ENCODE results near the gene CELF5. TPM values are rescaled to one million over a fixed set of nuclear protein-coding genes. Genes with fewer than 3 reads are reported as not detected.

Gene CELF5
- total RNA-seq, 1 donor from 2014 or later, result 1.7 TPM

DNA sequence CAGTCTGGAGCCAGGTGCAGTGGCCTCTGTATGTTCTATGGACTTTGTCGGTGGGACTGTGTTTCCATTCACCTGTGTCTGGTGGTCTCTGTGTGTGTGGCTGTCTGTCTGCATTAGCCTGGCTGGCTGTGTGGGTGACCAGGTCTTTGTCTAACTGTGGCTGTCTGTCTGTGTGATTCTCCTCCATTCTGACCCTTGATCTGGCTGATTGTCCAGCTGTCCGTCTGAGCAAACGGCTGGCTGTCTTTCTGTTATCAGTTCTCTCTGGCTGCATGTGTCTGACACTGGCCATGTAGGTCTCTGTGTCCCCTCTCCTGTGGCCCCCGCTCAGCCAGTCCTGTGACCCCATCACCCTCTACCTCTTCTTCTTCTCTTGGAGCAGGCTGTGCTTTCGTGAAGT lies 53.2 kb downstream of the CELF5 start:
- DNase-seq (ENCODE audit: low spot score, unreplicated experiment), result no peak
- TF ChIP-seq, protein P1, sequence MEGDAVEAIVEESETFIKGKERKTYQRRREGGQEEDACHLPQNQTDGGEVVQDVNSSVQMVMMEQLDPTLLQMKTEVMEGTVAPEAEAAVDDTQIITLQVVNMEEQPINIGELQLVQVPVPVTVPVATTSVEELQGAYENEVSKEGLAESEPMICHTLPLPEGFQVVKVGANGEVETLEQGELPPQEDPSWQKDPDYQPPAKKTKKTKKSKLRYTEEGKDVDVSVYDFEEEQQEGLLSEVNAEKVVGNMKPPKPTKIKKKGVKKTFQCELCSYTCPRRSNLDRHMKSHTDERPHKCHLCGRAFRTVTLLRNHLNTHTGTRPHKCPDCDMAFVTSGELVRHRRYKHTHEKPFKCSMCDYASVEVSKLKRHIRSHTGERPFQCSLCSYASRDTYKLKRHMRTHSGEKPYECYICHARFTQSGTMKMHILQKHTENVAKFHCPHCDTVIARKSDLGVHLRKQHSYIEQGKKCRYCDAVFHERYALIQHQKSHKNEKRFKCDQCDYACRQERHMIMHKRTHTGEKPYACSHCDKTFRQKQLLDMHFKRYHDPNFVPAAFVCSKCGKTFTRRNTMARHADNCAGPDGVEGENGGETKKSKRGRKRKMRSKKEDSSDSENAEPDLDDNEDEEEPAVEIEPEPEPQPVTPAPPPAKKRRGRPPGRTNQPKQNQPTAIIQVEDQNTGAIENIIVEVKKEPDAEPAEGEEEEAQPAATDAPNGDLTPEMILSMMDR (IDR thresholded peaks at IDR 0.05; ENCODE audit: unreplicated experiment), result no peak
- no peak overlapping the region for H3K4me3 Mint-ChIP-seq (ENCODE audit: low read depth)
- H3K9me3 Mint-ChIP-seq (ENCODE audit: low read depth), result no peaks in the 10 kb centered on the region
- no peaks in the 10 kb centered on the region for H3K36me3 Mint-ChIP-seq (ENCODE audit: insufficient read depth)
- H3K4me1 Mint-ChIP-seq (ENCODE audit: low read depth), result no peaks in the 10 kb centered on the region
- H3K27me3 Mint-ChIP-seq, result peaks cover 64% of the 10 kb centered on the region
- peak overlapping the region; percentile 33 for H3K27ac Mint-ChIP-seq

DNA sequence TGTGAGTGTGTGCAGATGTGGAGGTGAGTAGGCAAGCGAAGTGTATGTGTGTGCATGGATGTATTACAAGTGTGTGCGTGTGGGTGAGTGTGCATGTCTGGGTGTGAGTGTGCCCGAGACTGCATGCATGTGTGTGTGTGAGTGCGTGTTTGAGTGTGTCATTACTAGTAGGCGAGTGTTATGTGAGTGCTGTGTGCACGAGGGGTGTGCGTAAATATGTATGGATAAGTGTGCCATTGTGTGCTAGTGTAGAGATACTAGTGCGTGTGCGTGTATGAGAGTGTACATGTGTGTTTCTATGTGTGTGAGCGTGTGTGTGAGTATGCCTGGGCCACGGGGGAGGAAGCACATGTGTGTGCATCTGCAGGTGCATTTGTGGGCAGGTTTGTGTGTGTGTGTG lies 53.8 kb downstream of the CELF5 start:
- no peak overlapping the region for H3K27ac Mint-ChIP-seq
- no peak overlapping the region for H3K4me3 Mint-ChIP-seq (ENCODE audit: low read depth)
- no peaks in the 10 kb centered on the region for H3K9me3 Mint-ChIP-seq (ENCODE audit: low read depth)
- H3K4me1 Mint-ChIP-seq (ENCODE audit: low read depth), result no peaks in the 10 kb centered on the region
- peaks cover 57% of the 10 kb centered on the region for H3K27me3 Mint-ChIP-seq
- DNase-seq (ENCODE audit: low spot score, unreplicated experiment), result no peak
- TF ChIP-seq, protein P1 (IDR thresholded peaks at IDR 0.05; ENCODE audit: unreplicated experiment), result no peak
- H3K36me3 Mint-ChIP-seq (ENCODE audit: insufficient read depth), result no peaks in the 10 kb centered on the region

DNA sequence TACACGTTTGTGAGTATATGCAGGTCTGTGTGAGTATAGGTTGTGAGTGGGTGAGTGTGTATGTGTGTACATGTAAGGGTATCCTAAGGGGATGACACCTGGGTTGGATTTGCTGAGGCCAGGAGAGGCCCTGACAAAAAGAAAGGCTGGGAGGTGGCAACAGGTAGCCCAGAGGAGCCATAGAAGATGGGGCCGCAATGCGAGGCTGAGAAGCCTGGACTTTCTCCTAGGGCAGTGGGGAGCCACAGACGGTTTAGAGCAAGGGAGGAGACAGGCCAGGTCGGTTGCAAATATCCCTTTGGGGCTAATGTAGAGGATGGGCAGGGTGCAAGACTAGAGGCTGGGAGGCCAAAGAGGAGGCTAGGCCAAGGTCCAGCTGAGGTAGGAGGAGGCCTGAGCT lies 54.3 kb downstream of the CELF5 start:
- Mint-ChIP-seq H3K27me3 (peaks cover 53% of the 10 kb centered on the region), H3K4me1 (ENCODE audit: low read depth) (no peaks in the 10 kb centered on the region)

DNA sequence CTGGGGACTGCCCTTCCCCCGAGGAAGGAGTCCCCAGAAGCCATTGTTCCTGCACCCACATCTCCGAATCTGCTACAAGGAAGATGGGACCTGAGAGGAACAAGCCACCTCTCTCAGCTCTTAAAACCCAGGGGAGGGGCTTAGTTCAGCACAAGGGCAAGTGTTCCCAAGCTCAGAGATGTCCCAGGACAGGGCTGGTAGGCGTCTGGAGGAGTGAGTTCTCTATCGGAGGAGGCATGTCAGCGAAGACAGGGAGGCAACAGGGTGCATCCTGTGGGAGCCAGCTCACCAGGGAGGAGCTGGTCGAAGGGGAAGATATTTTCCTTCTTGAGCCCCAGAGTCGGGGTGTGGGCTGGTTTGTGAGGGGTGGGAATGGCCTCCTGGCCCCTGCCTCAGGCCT lies 54.8 kb downstream of the CELF5 start:
- H3K4me1 Mint-ChIP-seq (ENCODE audit: low read depth), result no peaks in the 10 kb centered on the region
- H3K36me3 Mint-ChIP-seq (ENCODE audit: insufficient read depth), result no peaks in the 10 kb centered on the region
- no peak overlapping the region for H3K4me3 Mint-ChIP-seq (ENCODE audit: low read depth)
- no peak for DNase-seq (ENCODE audit: low spot score, unreplicated experiment)
- no peak overlapping the region for H3K27ac Mint-ChIP-seq
- H3K9me3 Mint-ChIP-seq (ENCODE audit: low read depth), result no peaks in the 10 kb centered on the region
- TF ChIP-seq, protein P1 (IDR thresholded peaks at IDR 0.05; ENCODE audit: unreplicated experiment), result no peak
- H3K27me3 Mint-ChIP-seq, result peaks cover 51% of the 10 kb centered on the region

More for the DNA sequence above, 54.3 kb downstream of the CELF5 start:
- TF ChIP-seq, protein P1 (IDR thresholded peaks at IDR 0.05; ENCODE audit: unreplicated experiment), result no peak
- H3K27ac Mint-ChIP-seq, result no peak overlapping the region
- H3K4me3 Mint-ChIP-seq (ENCODE audit: low read depth), result no peak overlapping the region
- H3K9me3 Mint-ChIP-seq (ENCODE audit: low read depth), result no peaks in the 10 kb centered on the region
- DNase-seq (ENCODE audit: low spot score, unreplicated experiment), result no peak
- no peaks in the 10 kb centered on the region for H3K36me3 Mint-ChIP-seq (ENCODE audit: insufficient read depth)

DNA sequence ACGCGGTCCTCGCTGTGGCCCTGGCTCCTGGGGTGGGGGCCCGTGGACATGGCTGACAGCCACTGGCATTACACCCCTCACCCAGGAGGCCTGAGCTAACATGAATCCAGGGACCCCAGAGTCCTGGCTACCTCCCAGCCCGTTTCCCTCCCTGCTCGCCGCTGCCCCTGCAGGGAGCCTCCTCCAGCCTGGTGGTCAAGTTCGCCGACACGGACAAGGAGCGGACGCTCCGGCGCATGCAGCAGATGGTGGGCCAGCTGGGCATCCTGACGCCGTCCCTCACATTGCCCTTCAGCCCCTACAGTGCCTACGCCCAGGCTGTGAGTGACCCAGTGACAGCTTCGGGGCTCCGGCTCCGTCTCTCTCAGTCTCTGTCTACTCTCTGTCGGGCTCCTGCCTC lies 56.6 kb downstream of the CELF5 start:
- peaks cover 43% of the 10 kb centered on the region for H3K27me3 Mint-ChIP-seq
- no peak overlapping the region for H3K4me3 Mint-ChIP-seq (ENCODE audit: low read depth)

More for the DNA sequence above, 56.6 kb downstream of the CELF5 start:
- no peaks in the 10 kb centered on the region for H3K36me3 Mint-ChIP-seq (ENCODE audit: insufficient read depth)
- DNase-seq (ENCODE audit: low spot score, unreplicated experiment), result no peak
- H3K9me3 Mint-ChIP-seq (ENCODE audit: low read depth), result no peaks in the 10 kb centered on the region
- no peaks in the 10 kb centered on the region for H3K4me1 Mint-ChIP-seq (ENCODE audit: low read depth)
- no peak overlapping the region for H3K27ac Mint-ChIP-seq
- TF ChIP-seq, protein P1 (IDR thresholded peaks at IDR 0.05; ENCODE audit: unreplicated experiment), result no peak

All from progenitor cell of endocrine pancreas (in vitro differentiated cells).